ENCODE data around the gene ERI2.

DNA sequence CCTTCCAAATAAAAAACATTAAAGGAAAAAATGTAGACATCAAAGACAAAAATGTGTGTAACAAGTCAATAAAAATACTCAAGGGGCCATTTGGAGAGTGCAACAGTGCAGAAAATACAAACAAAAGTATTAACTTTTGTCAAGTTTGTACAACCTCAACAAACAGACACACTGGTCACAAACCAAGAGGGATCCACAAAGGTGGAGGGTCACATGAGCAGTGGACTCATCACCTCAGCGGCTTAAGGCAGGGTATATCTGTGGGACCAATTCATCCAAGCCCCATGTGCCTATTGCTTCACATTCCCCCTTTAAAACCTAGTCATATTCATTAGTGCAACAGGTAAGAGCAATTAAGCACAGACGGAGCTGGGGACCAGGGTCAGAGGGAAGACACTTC is 48.7 kb upstream of the ERI2 start:
- no peak for TF ChIP-seq POLR2A (IDR thresholded peaks at IDR 0.05; ENCODE audit: low read depth, low read length)
- no peak for TF ChIP-seq POLR2AphosphoS5 (IDR thresholded peaks at IDR 0.05; ENCODE audit: low read depth, low read length)

Measured in GM12892 (cell line).